Spinal cord (tissue), 10 donors: ENCODE data around the gene MMP20. TPM values are rescaled to one million over a fixed set of nuclear protein-coding genes. Genes with fewer than 3 reads are reported as not detected.

Source experiments
- DNase-seq, 6 donors: peaks; one replicate each; pipeline versions ENCODE4 v3.0.0 to v3.0.0-alpha.2; 2013 to 2015; ENCODE audit warnings: low spot score in 6 of 6, low read depth in 4 of 6
- H3K27ac ChIP-seq: one replicate; pipeline ENCODE4 v1.5.1; 2013; ENCODE audit warnings: low read depth, low read length, control low read depth
- H3K27me3 ChIP-seq: one replicate; pipeline ENCODE4 v1.6.1; 2013; ENCODE audit warnings: low read length; ENCODE audit not compliant: control insufficient read depth, insufficient read depth
- H3K36me3 ChIP-seq: one replicate; pipeline ENCODE4 v1.6.1; 2013; ENCODE audit warnings: low read length; ENCODE audit not compliant: control insufficient read depth, insufficient read depth
- H3K4me1 ChIP-seq: one replicate; pipeline ENCODE4 v1.6.1; 2013; ENCODE audit warnings: low read length; ENCODE audit not compliant: control insufficient read depth, insufficient read depth
- H3K4me3 ChIP-seq: one replicate; pipeline ENCODE4 v1.5.1; 2013; ENCODE audit warnings: low read depth, low read length, control low read depth
- H3K9me3 ChIP-seq: one replicate; pipeline ENCODE4 v1.6.1; 2013; ENCODE audit warnings: low read length; ENCODE audit not compliant: control insufficient read depth, insufficient read depth
- WGBS: methylation state at CpG from one replicate; pipeline ENCODE4 v1.1.5; 2013; ENCODE audit warnings: missing lambda C conversion rate; ENCODE audit not compliant: insufficient coverage; 5-methylcytosine and 5-hydroxymethylcytosine counted together
- polyA plus RNA-seq, 2 donors: library from polyadenylated mRNA; unstranded; fragments of 120-200 nt; gene quantifications; one replicate each; pipeline ENCODE4 v1.2.1, GENCODE V29; 2013; ENCODE audit not compliant: insufficient read length in 2 of 2
- total RNA-seq, 2 donors: library from RNA; depleted of rRNA in 1 of 2; stranded (reverse); fragments of 120-200 nt in 1 of 2; fragments of >200 nt in 1 of 2; gene quantifications; one replicate each; pipeline versions ENCODE4 v1.2.3 to v1.2.4, GENCODE V29; 2013 to 2014
- donor health status: healthy.

MMP20 gene
- total and polyA plus RNA-seq, 4 donors: 0.10 TPM; not detected in 3

- DNase-seq: no peak
- Histone ChIP-seq H3K36me3 (no peaks in the 10 kb centered on the region), H3K27me3 (no peaks in the 10 kb centered on the region), H3K9me3 (no peaks in the 10 kb centered on the region), H3K4me1 (no peaks in the 10 kb centered on the region), H3K4me3 (no peak overlapping the region), H3K27ac (no peak overlapping the region)
Observed at GRCh38 chr11:102528618-102529017, 96.5 kb downstream of the MMP20 start.

GRCh38 chr11:102527684-102528083, 97.4 kb downstream of the MMP20 start:
- Histone ChIP-seq H3K4me1 (no peaks in the 10 kb centered on the region), H3K27ac (no peak overlapping the region), H3K27me3 (no peaks in the 10 kb centered on the region), H3K36me3 (no peaks in the 10 kb centered on the region), H3K9me3 (no peaks in the 10 kb centered on the region), H3K4me3 (no peak overlapping the region)
- WGBS: no CpG with 5 or more reads among the region's 2 CpGs
- DNase-seq: no peak

GRCh38 chr11:102527041-102527440, 98.1 kb downstream of the MMP20 start:
- Histone ChIP-seq H3K36me3 (no peaks in the 10 kb centered on the region), H3K27me3 (no peaks in the 10 kb centered on the region), H3K27ac (no peak overlapping the region), H3K4me1 (no peaks in the 10 kb centered on the region), H3K4me3 (no peak overlapping the region), H3K9me3 (no peaks in the 10 kb centered on the region)
- no CpG with 5 or more reads among the region's 1 CpG for WGBS
- no peak for DNase-seq

Other genes with a start within 250 kb of the MMP20 start
- gene TMEM123, start 172.6 kb downstream of the MMP20 start, total RNA-seq: 100 to 1,000 TPM; 149 to 157 TPM
- gene TMEM123, start 172.6 kb downstream of the MMP20 start, polyA plus RNA-seq: 100 to 1,000 TPM; 125 to 164 TPM
- gene MMP7, start 94.6 kb downstream of the MMP20 start, total RNA-seq: under 1 TPM in 1 of 2 donors, not detected in 1; 0.20 TPM
- gene MMP7, start 94.6 kb downstream of the MMP20 start, polyA plus RNA-seq: under 1 TPM in 1 of 2 donors, not detected in 1; 0.18 TPM
- gene MMP27, start 80.4 kb upstream of the MMP20 start, total RNA-seq: not detected
- not detected for gene MMP27, start 80.4 kb upstream of the MMP20 start, polyA plus RNA-seq
- 10 to 100 TPM in 1 of 2 donors, not detected in 1; 14.5 TPM for gene MMP8, start 99.6 kb upstream of the MMP20 start, total RNA-seq
- not detected for gene MMP8, start 99.6 kb upstream of the MMP20 start, polyA plus RNA-seq
- gene MMP10, start 155.3 kb upstream of the MMP20 start, total RNA-seq: under 1 TPM in 1 of 2 donors, not detected in 1; 0.39 TPM
- not detected for gene MMP10, start 155.3 kb upstream of the MMP20 start, polyA plus RNA-seq
- gene MMP1, start 172.8 kb upstream of the MMP20 start, total RNA-seq: under 1 TPM in 1 of 2 donors, not detected in 1; 0.06 TPM
- gene MMP1, start 172.8 kb upstream of the MMP20 start, polyA plus RNA-seq: under 1 TPM in 1 of 2 donors, not detected in 1; 0.08 TPM
- under 1 TPM in 1 of 2 donors, not detected in 1; 0.10 TPM for gene MMP3, start 218.3 kb upstream of the MMP20 start, total RNA-seq
- not detected for gene MMP3, start 218.3 kb upstream of the MMP20 start, polyA plus RNA-seq
- not detected for gene MMP12, start 249.7 kb upstream of the MMP20 start, total RNA-seq
- under 1 TPM in 1 of 2 donors, not detected in 1; 0.09 TPM for gene MMP12, start 249.7 kb upstream of the MMP20 start, polyA plus RNA-seq